Measurements from ENCODE around the gene PLXNC1. TPM values are rescaled to one million over a fixed set of nuclear protein-coding genes. Genes with fewer than 3 reads are reported as not detected.

Gene PLXNC1
- total and polyA plus RNA-seq, 4 donors, result 27.6 to 58.2 (median 42.1) TPM

DNA sequence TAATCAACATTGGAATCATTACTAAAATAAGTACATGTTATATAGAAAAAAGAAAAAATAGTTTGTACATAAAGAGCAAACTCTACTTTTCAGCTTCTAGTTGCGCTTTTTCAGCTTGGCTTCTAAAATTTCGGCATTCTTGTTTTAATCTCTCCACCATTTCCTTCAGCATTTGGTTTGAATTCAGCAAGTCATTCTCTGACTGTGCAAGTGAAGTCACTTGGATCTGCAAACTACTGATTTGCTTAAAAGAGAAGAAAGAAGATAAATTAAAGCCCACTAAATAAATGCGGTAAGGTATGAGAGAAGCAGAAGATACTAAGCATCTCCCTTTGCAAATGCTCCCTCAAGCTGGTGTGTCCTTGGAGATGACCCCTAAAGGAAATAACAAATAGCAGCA lies 185.0 kb downstream of the PLXNC1 start:
- H3K27me3 ChIP-seq (ENCODE audit: control insufficient read depth, insufficient read depth, low read length), result no peaks in the 10 kb centered on the region
- WGBS (ENCODE audit: insufficient coverage), result 100% methylated on average over 1 of the region's 3 CpGs
- no peaks in the 10 kb centered on the region for H3K36me3 ChIP-seq (ENCODE audit: control insufficient read depth, insufficient read depth, low read length)
- no peak overlapping the region for H3K27ac ChIP-seq (ENCODE audit: low read depth, low read length)
- no peak overlapping the region for H3K4me3 ChIP-seq (ENCODE audit: low read depth, low read length)
- no peaks in the 10 kb centered on the region for H3K9me3 ChIP-seq (ENCODE audit: control insufficient read depth, insufficient read depth, low read length)
- no peak for DNase-seq (ENCODE audit: low read depth in 4 of 6, low spot score in 6 of 6)
- no peaks in the 10 kb centered on the region for H3K4me1 ChIP-seq (ENCODE audit: control insufficient read depth, insufficient read depth, low read length)

- H3K9me3 ChIP-seq (ENCODE audit: control insufficient read depth, insufficient read depth, low read length), result no peaks in the 10 kb centered on the region
- WGBS (ENCODE audit: insufficient coverage), result no CpG with 5 or more reads among the region's 5 CpGs
- no peak overlapping the region for H3K4me3 ChIP-seq (ENCODE audit: low read depth, low read length)
- DNase-seq (ENCODE audit: low read depth in 4 of 6, low spot score in 6 of 6), result no peak
- no peaks in the 10 kb centered on the region for H3K36me3 ChIP-seq (ENCODE audit: control insufficient read depth, insufficient read depth, low read length)
- H3K4me1 ChIP-seq (ENCODE audit: control insufficient read depth, insufficient read depth, low read length), result no peaks in the 10 kb centered on the region
- no peaks in the 10 kb centered on the region for H3K27me3 ChIP-seq (ENCODE audit: control insufficient read depth, insufficient read depth, low read length)
- H3K27ac ChIP-seq (ENCODE audit: low read depth, low read length), result no peak overlapping the region
Observed at GRCh38 chr12:94336211-94336925, 188.0 kb downstream of the PLXNC1 start.

DNA sequence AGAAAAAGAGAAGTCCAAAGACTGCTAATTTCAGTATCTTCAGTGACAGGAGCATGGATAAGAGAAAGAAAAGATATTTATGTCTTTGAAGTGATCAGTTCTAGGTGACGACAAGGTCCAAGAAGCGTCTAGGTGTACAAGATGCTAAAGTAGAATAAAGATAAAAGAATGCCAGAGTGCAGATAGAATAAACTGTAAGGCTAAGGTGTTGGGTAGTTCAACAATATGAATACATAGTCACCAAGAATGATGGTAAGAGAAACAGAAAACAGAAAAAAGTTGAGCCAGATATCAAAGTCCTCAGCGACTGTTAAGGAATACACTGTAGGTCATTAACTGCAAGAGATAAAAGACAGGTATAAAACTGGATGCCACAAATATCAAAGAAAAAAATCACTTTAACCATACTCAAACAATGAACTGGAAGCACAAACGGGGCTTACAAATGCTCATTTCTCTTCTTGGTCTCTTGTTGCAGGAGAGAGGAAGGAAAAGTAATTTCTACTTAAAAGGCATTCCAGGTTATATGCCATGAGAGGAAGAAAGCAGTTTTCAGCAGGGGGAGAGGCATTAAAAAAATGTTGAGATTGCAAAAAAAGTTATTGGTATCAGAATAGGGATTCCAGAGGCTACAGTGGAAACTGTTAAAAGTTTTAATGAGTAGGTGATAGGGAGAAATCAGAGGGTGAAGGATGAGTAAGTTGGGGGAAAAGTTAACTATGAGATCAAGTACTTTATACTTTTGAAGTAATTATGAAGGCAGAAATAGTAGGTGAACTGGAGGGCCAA lies 189.8 kb downstream of the PLXNC1 start:
- no peak overlapping the region for H3K27ac ChIP-seq (ENCODE audit: low read depth, low read length)
- 100% methylated on average over 1 of the region's 4 CpGs for WGBS (ENCODE audit: insufficient coverage)
- no peak for DNase-seq (ENCODE audit: low read depth in 4 of 6, low spot score in 6 of 6)
- no peaks in the 10 kb centered on the region for H3K27me3 ChIP-seq (ENCODE audit: control insufficient read depth, insufficient read depth, low read length)
- H3K4me1 ChIP-seq (ENCODE audit: control insufficient read depth, insufficient read depth, low read length), result no peaks in the 10 kb centered on the region
- no peak overlapping the region for H3K4me3 ChIP-seq (ENCODE audit: low read depth, low read length)
- H3K36me3 ChIP-seq (ENCODE audit: control insufficient read depth, insufficient read depth, low read length), result no peaks in the 10 kb centered on the region
- H3K9me3 ChIP-seq (ENCODE audit: control insufficient read depth, insufficient read depth, low read length), result no peaks in the 10 kb centered on the region

DNA sequence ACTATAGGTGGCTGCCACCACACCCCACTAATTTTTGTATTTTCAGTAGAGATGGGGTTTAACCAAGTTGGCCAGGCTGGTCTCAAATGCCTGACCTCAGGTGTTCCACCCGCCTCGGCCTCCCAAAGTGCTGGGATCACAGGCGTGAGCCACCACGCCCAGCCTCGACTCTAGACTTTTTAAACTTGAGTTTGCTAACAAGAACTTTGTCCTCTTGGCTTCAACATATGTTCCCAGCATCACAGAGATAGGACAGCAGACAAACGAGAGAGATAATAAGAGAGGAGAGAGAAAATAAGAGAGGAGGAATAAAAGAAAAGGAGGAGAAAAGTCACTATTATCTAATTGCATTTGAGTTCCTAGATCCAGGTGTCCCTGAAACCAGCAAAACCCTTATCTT lies 192.2 kb downstream of the PLXNC1 start:
- no peaks in the 10 kb centered on the region for H3K36me3 ChIP-seq (ENCODE audit: control insufficient read depth, insufficient read depth, low read length)
- no peaks in the 10 kb centered on the region for H3K4me1 ChIP-seq (ENCODE audit: control insufficient read depth, insufficient read depth, low read length)
- H3K27ac ChIP-seq (ENCODE audit: low read depth, low read length), result no peak overlapping the region
- H3K9me3 ChIP-seq (ENCODE audit: control insufficient read depth, insufficient read depth, low read length), result no peaks in the 10 kb centered on the region
- WGBS (ENCODE audit: insufficient coverage), result 100% methylated on average over 4 of the region's 6 CpGs
- H3K4me3 ChIP-seq (ENCODE audit: low read depth, low read length), result no peak overlapping the region
- DNase-seq (ENCODE audit: low read depth in 4 of 6, low spot score in 6 of 6), result no peak
- no peaks in the 10 kb centered on the region for H3K27me3 ChIP-seq (ENCODE audit: control insufficient read depth, insufficient read depth, low read length)

- Histone ChIP-seq H3K4me3 (ENCODE audit: low read depth, low read length) (no peak overlapping the region), H3K27ac (ENCODE audit: low read depth, low read length) (no peak overlapping the region), H3K4me1 (ENCODE audit: control insufficient read depth, insufficient read depth, low read length) (no peaks in the 10 kb centered on the region), H3K9me3 (ENCODE audit: control insufficient read depth, insufficient read depth, low read length) (peaks cover 20% of the 10 kb centered on the region), H3K36me3 (ENCODE audit: control insufficient read depth, insufficient read depth, low read length) (no peaks in the 10 kb centered on the region), H3K27me3 (ENCODE audit: control insufficient read depth, insufficient read depth, low read length) (no peaks in the 10 kb centered on the region)
- no peak for DNase-seq (ENCODE audit: low read depth in 4 of 6, low spot score in 6 of 6)
- WGBS (ENCODE audit: insufficient coverage), result no CpG with 5 or more reads among the region's 1 CpG
Observed at GRCh38 chr12:94353130-94353529, 204.8 kb downstream of the PLXNC1 start.

Measured in spinal cord (tissue), 10 donors.